ENCODE results near the gene EBF3.

EBF3 gene

GRCh38 chr10:129933456-129934092, 30.5 kb downstream of the EBF3 start:
- FAIRE-seq = no peak
- no peak for TF ChIP-seq CTCF (IDR thresholded peaks at IDR 0.05; ENCODE audit: insufficient read depth, missing control alignments)
- DNase-seq (ENCODE audit: insufficient read length, low spot score) = no peak

GRCh38 chr10:129932751-129933433, 31.2 kb downstream of the EBF3 start:
- DNase-seq (ENCODE audit: insufficient read length, low spot score) (no peak), FAIRE-seq (no peak)
- no peak for TF ChIP-seq CTCF (IDR thresholded peaks at IDR 0.05; ENCODE audit: insufficient read depth, missing control alignments)

GRCh38 chr10:129932182-129932581, 31.9 kb downstream of the EBF3 start:
- no peak for TF ChIP-seq CTCF (IDR thresholded peaks at IDR 0.05; ENCODE audit: insufficient read depth, missing control alignments)
- DNase-seq (ENCODE audit: insufficient read length, low spot score) = no peak
- FAIRE-seq = no peak

GRCh38 chr10:129929343-129930292, 34.5 kb downstream of the EBF3 start:
- no peak for TF ChIP-seq CTCF (IDR thresholded peaks at IDR 0.05; ENCODE audit: insufficient read depth, missing control alignments)
- FAIRE-seq = no peak
- no peak for DNase-seq (ENCODE audit: insufficient read length, low spot score)

- no peak for FAIRE-seq
- DNase-seq (ENCODE audit: insufficient read length, low spot score) = no peak
- no peak for TF ChIP-seq CTCF (IDR thresholded peaks at IDR 0.05; ENCODE audit: insufficient read depth, missing control alignments)
These were observed 36.5 kb downstream of the EBF3 start for GRCh38 chr10:129927351-129928120.

- FAIRE-seq = no peak
- TF ChIP-seq CTCF (IDR thresholded peaks at IDR 0.05; ENCODE audit: insufficient read depth, missing control alignments) = no peak
- DNase-seq (ENCODE audit: insufficient read length, low spot score) = no peak
These were observed 37.7 kb downstream of the EBF3 start for GRCh38 chr10:129926066-129927055.

All from D721Med (cell line).